Nephron (organoid): ENCODE data around the gene ZNF821.

Source experiments
- H3K27ac Mint-ChIP-seq, 3 experiments: 2 replicates each; pipeline ENCODE4 v1.8.0; 2020; ENCODE audit warnings: mixed read lengths in 3 of 3, mild to moderate bottlenecking in 2 of 3, moderate library complexity in 1 of 3
- H3K27me3 Mint-ChIP-seq: 2 replicates; pipeline ENCODE4 v1.8.0; 2021; ENCODE audit warnings: low read depth, mild to moderate bottlenecking, moderate library complexity, mixed read lengths
- H3K36me3 Mint-ChIP-seq: 2 replicates; pipeline ENCODE4 v1.8.0; 2020; ENCODE audit warnings: low read depth, mixed read lengths
- H3K4me1 Mint-ChIP-seq: 2 replicates; pipeline ENCODE4 v1.8.0; 2020; ENCODE audit warnings: mixed read lengths
- H3K4me3 Mint-ChIP-seq, 3 experiments: 2 replicates each; pipeline ENCODE4 v1.8.0; 2020; ENCODE audit warnings: mild to moderate bottlenecking in 3 of 3, mixed read lengths in 3 of 3, moderate library complexity in 2 of 3
- H3K9me3 Mint-ChIP-seq: 2 replicates; pipeline ENCODE4 v1.8.0; 2020; ENCODE audit warnings: mixed read lengths
- TF ChIP-seq, protein P1 (sequence below), 3 experiments: fragments of 200-600 bp; sonication (generic); IDR thresholded peaks; one replicate each; pipeline ENCODE4 v1.5.0; 2021; ENCODE audit warnings: antibody characterized with exemption in 3 of 3; ENCODE audit not compliant: unreplicated experiment in 3 of 3

The ZNF821 gene

GRCh38 chr16:71853413-71853812 lies 30.6 kb downstream of the ZNF821 start:
- H3K4me3 Mint-ChIP-seq, result no peak overlapping the region
- peaks cover 52% of the 10 kb centered on the region for H3K36me3 Mint-ChIP-seq
- no peaks in the 10 kb centered on the region for H3K9me3 Mint-ChIP-seq
- no peak overlapping the region for H3K27ac Mint-ChIP-seq
- no peaks in the 10 kb centered on the region for H3K4me1 Mint-ChIP-seq
- TF ChIP-seq, protein P1, sequence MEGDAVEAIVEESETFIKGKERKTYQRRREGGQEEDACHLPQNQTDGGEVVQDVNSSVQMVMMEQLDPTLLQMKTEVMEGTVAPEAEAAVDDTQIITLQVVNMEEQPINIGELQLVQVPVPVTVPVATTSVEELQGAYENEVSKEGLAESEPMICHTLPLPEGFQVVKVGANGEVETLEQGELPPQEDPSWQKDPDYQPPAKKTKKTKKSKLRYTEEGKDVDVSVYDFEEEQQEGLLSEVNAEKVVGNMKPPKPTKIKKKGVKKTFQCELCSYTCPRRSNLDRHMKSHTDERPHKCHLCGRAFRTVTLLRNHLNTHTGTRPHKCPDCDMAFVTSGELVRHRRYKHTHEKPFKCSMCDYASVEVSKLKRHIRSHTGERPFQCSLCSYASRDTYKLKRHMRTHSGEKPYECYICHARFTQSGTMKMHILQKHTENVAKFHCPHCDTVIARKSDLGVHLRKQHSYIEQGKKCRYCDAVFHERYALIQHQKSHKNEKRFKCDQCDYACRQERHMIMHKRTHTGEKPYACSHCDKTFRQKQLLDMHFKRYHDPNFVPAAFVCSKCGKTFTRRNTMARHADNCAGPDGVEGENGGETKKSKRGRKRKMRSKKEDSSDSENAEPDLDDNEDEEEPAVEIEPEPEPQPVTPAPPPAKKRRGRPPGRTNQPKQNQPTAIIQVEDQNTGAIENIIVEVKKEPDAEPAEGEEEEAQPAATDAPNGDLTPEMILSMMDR (IDR thresholded peaks at IDR 0.05; ENCODE audit: unreplicated experiment in 3 of 3), result no peak
- H3K27me3 Mint-ChIP-seq, result peaks cover 3% of the 10 kb centered on the region

DNA sequence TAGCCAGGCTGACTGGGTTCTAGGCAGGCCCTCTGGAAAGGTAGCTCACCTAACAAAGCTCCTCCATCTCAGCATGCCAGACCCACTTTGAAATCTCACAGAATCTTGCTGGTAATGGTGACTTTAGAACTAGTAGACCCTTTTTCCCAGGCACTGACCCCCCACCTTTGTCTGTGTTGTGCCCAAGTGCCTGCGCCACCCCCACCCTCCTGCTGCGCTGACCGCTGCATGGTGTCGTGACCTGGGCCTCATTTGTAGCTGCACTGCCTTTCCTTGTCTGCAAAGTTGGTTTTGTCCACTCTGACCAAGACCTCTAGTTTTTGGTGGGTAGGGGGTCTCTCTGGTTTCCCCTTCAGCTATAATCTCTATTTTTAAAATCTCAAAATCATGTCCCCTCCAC lies 31.4 kb downstream of the ZNF821 start:
- TF ChIP-seq, protein P1 (IDR thresholded peaks at IDR 0.05; ENCODE audit: unreplicated experiment in 3 of 3), result no peak
- peaks cover 2% of the 10 kb centered on the region for H3K4me1 Mint-ChIP-seq
- H3K4me3 Mint-ChIP-seq, result no peak overlapping the region
- no peak overlapping the region for H3K27ac Mint-ChIP-seq
- H3K27me3 Mint-ChIP-seq, result peaks cover 3% of the 10 kb centered on the region
- H3K9me3 Mint-ChIP-seq, result no peaks in the 10 kb centered on the region
- peaks cover 55% of the 10 kb centered on the region for H3K36me3 Mint-ChIP-seq

- H3K4me1 Mint-ChIP-seq, result peaks cover 6% of the 10 kb centered on the region
- TF ChIP-seq, protein P1 (IDR thresholded peaks at IDR 0.05; ENCODE audit: unreplicated experiment in 3 of 3), result no peak
- H3K27me3 Mint-ChIP-seq, result peaks cover 3% of the 10 kb centered on the region
- no peaks in the 10 kb centered on the region for H3K9me3 Mint-ChIP-seq
- H3K36me3 Mint-ChIP-seq, result peaks cover 51% of the 10 kb centered on the region
- no peak overlapping the region for H3K27ac Mint-ChIP-seq
- H3K4me3 Mint-ChIP-seq, result no peak overlapping the region
Observed at GRCh38 chr16:71852158-71852557, 31.8 kb downstream of the ZNF821 start.

DNA sequence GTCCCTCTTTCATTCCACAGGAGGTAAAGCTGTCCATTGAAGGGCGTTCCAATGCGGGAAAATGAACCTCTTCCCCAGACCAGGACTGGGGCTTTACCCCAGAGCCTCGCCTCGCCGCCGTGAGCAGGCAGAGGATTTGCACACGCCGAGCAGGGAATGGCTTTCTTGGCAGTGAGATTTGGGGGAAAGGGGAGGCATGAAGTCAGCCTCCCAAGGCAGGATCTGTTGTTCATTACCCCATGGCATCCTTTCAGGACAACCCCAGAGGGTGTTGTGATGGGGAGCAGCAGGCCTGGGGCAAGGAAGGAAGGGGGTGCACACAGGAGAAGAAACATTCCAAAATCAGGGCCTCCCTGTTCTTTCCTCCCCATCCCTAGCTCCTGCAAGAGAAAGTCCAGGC lies 32.2 kb downstream of the ZNF821 start:
- Mint-ChIP-seq H3K4me3 (no peak overlapping the region), H3K4me1 (peaks cover 10% of the 10 kb centered on the region), H3K9me3 (no peaks in the 10 kb centered on the region), H3K27me3 (peaks cover 3% of the 10 kb centered on the region), H3K36me3 (peaks cover 51% of the 10 kb centered on the region), H3K27ac (no peak overlapping the region)
- TF ChIP-seq, protein P1 (IDR thresholded peaks at IDR 0.05; ENCODE audit: unreplicated experiment in 3 of 3), result no peak

- Mint-ChIP-seq H3K9me3 (no peaks in the 10 kb centered on the region), H3K27ac (no peak overlapping the region), H3K27me3 (peaks cover 3% of the 10 kb centered on the region), H3K36me3 (peaks cover 30% of the 10 kb centered on the region), H3K4me1 (peaks cover 15% of the 10 kb centered on the region), H3K4me3 (peak overlapping the region in 2 of 3 experiments; percentile 9 to 19)
- TF ChIP-seq, protein P1 (IDR thresholded peaks at IDR 0.05; ENCODE audit: unreplicated experiment in 3 of 3), result no peak
Observed at GRCh38 chr16:71848622-71849021, 35.4 kb downstream of the ZNF821 start.

- H3K4me3 Mint-ChIP-seq, result peak overlapping the region; percentile 94 to 95 (median 94)
- TF ChIP-seq, protein P1 (IDR thresholded peaks at IDR 0.05; ENCODE audit: unreplicated experiment in 3 of 3), result no peak
- H3K27me3 Mint-ChIP-seq, result no peaks in the 10 kb centered on the region
- no peaks in the 10 kb centered on the region for H3K9me3 Mint-ChIP-seq
- H3K4me1 Mint-ChIP-seq, result peaks cover 15% of the 10 kb centered on the region
- H3K36me3 Mint-ChIP-seq, result peaks cover 26% of the 10 kb centered on the region
- H3K27ac Mint-ChIP-seq, result peak overlapping the region; percentile 35 to 60 (median 37)
Observed at GRCh38 chr16:71847096-71847495, 36.9 kb downstream of the ZNF821 start.
